B cell (primary cell): ENCODE data around the gene CDCA7. TPM values are rescaled to one million over a fixed set of nuclear protein-coding genes. Genes with fewer than 3 reads are reported as not detected.

Experiments used
- ATAC-seq: fragments of 200-7000 bp; cut with Tn5 transposase; one replicate; pipeline ENCODE4 v1.10.0; 2021; ENCODE audit warnings: low read depth, mild to moderate bottlenecking, moderate number of reproducible peaks, moderate library complexity
- CTCF ChIA-PET: fragments of 350-600 bp; sonication (Branson Sonifier 250); formaldehyde crosslinking; loops from one replicate; lab custom pipeline; 2021; ENCODE audit warnings: antibody characterized with exemption, inconsistent platforms; lab: Charles Lee
- POLR2A ChIA-PET: fragments of 350-600 bp; sonication (Branson Sonifier 250); formaldehyde crosslinking; loops from one replicate; lab custom pipeline; 2021; ENCODE audit warnings: antibody characterized with exemption; lab: Charles Lee
- DNase-seq: peaks from one replicate; pipeline ENCODE4 v3.0.0; 2013
- H2AFZ ChIP-seq: 2 replicates; pipeline ENCODE4 v1.6.1; 2012; ENCODE audit warnings: mild to moderate bottlenecking, low read depth, low read length; ENCODE audit not compliant: insufficient read depth, poor library complexity, severe bottlenecking
- H3K27ac ChIP-seq, 2 donors: 1 replicate in 1 of 2; 2 replicates in 1 of 2; pipeline ENCODE4 v1.5.1; 2012 to 2013; ENCODE audit warnings: low read length in 2 of 2, mild to moderate bottlenecking in 2 of 2, moderate library complexity in 1 of 2
- H3K27me3 ChIP-seq, 4 experiments: fragments of 200-600 bp in 1 of 4; sonication (generic) in 1 of 4; replicated peaks in 1 of 4; 1 replicate in 2 of 4; 2 replicates in 2 of 4; pipeline versions ENCODE4 v1.6.1 to v1.7.0; 2013 to 2016; ENCODE audit warnings: low read length in 3 of 4, mild to moderate bottlenecking in 2 of 4, mixed read lengths in 1 of 4, moderate library complexity in 1 of 4; ENCODE audit not compliant: insufficient read depth in 4 of 4, control insufficient read depth in 3 of 4; ENCODE audit errors: control extremely low read depth in 1 of 4
- H3K36me3 ChIP-seq, 2 experiments: replicated peaks in 1 of 2; 1 replicate in 1 of 2; 2 replicates in 1 of 2; pipeline versions ENCODE4 v1.6.1 to v1.7.1; 2013; ENCODE audit warnings: low read length in 1 of 2; ENCODE audit not compliant: insufficient read depth in 2 of 2, control insufficient read depth in 1 of 2; ENCODE audit errors: control extremely low read depth in 1 of 2, extremely low read depth in 1 of 2
- H3K4me1 ChIP-seq, 2 donors: fragments of 200-600 bp in 1 of 2; sonication (generic) in 1 of 2; 1 replicate in 1 of 2; 2 replicates in 1 of 2; pipeline versions ENCODE4 v1.5.1 to v1.6.1; 2013 to 2017; ENCODE audit warnings: low read length in 2 of 2; ENCODE audit not compliant: control insufficient read depth in 2 of 2, insufficient read depth in 2 of 2
- H3K4me2 ChIP-seq: replicated peaks from 2 replicates; pipeline ENCODE3; 2012; ENCODE audit warnings: mild to moderate bottlenecking, low read depth, low read length; ENCODE audit not compliant: poor library complexity, severe bottlenecking
- H3K4me3 ChIP-seq, 5 experiments: fragments of 200-600 bp in 1 of 5; sonication (generic) in 1 of 5; 1 replicate in 3 of 5; 2 replicates in 2 of 5; pipeline versions ENCODE4 v1.5.1 to v1.7.0; 2011 to 2016; ENCODE audit warnings: low read length in 4 of 5, mild to moderate bottlenecking in 4 of 5, low read depth in 2 of 5, control low read depth in 1 of 5, moderate library complexity in 1 of 5; ENCODE audit not compliant: insufficient read depth in 1 of 5; ENCODE audit errors: control extremely low read depth in 1 of 5, extremely low read depth in 1 of 5
- H3K79me2 ChIP-seq: fragments of 200-600 bp; sonication (generic); one replicate; pipeline ENCODE4 v1.6.0; 2016; ENCODE audit warnings: low read length; ENCODE audit not compliant: control insufficient read depth, insufficient read depth
- H3K9ac ChIP-seq: fragments of 200-600 bp; sonication (generic); 2 replicates; pipeline ENCODE4 v1.6.1; 2017; ENCODE audit warnings: mild to moderate bottlenecking, low read length, moderate library complexity
- H3K9me3 ChIP-seq, 3 donors: one replicate each; pipeline versions ENCODE4 v1.6.1 to v1.7.1; 2013; ENCODE audit warnings: low read length in 2 of 3; ENCODE audit not compliant: control insufficient read depth in 2 of 3, insufficient read depth in 1 of 3; ENCODE audit errors: control extremely low read depth in 1 of 3
- H4K20me1 ChIP-seq: 2 replicates; pipeline ENCODE4 v1.6.0; 2012; ENCODE audit warnings: mild to moderate bottlenecking, low read length; ENCODE audit not compliant: insufficient read depth, control insufficient read depth, poor library complexity, severe bottlenecking
- H3K27ac Mint-ChIP-seq: one replicate; pipeline ENCODE4 v1.8.0; 2021; ENCODE audit warnings: mixed read lengths
- H3K27me3 Mint-ChIP-seq: one replicate; pipeline ENCODE4 v1.8.0; 2021; ENCODE audit warnings: mixed read lengths
- H3K4me1 Mint-ChIP-seq: one replicate; pipeline ENCODE4 v1.8.0; 2021; ENCODE audit warnings: mixed read lengths
- H3K4me3 Mint-ChIP-seq: one replicate; pipeline ENCODE4 v1.8.0; 2021; ENCODE audit warnings: mixed read lengths
- H3K9me3 Mint-ChIP-seq: one replicate; pipeline ENCODE4 v1.8.0; 2022; ENCODE audit warnings: mixed read lengths; ENCODE audit not compliant: insufficient read depth
- CTCF ChIP-seq: fragments of 200-600 bp; IDR thresholded peaks from one replicate; pipeline ENCODE4 v1.8.0; 2022; ENCODE audit warnings: antibody characterized with exemption, mild to moderate bottlenecking
- EZH2 ChIP-seq: IDR thresholded peaks from 2 replicates; pipeline ENCODE4 v1.6.1; 2012; ENCODE audit warnings: borderline replicate concordance, low read depth, mild to moderate bottlenecking, moderate library complexity, low read length; ENCODE audit not compliant: insufficient read depth, poor library complexity, severe bottlenecking
- WGBS: methylation state at CpG from one replicate; pipeline ENCODE4 v1.1.5; 2013; ENCODE audit warnings: missing lambda C conversion rate; ENCODE audit not compliant: insufficient coverage; 5-methylcytosine and 5-hydroxymethylcytosine counted together
- intact Hi-C: fragments of 100-400 bp; cut with micrococcal nuclease; formaldehyde crosslinking; loops from one replicate; pipeline ENCODE4 v1.10.0; 2022
- polyA plus RNA-seq: library from polyadenylated mRNA; depleted of rRNA; stranded (reverse); fragments of >200 nt; gene quantifications from 2 replicates; pipeline ENCODE4 v1.2.3, GENCODE V29; 2012
- total RNA-seq, 2 donors: library from RNA; stranded (reverse); fragments of 120-200 nt in 1 of 2; gene quantifications; 1 replicate in 1 of 2; 2 replicates in 1 of 2; pipeline versions ENCODE4 v1.2.3 to v1.2.4, GENCODE V29; 2013 to 2022

Gene CDCA7
- total and polyA plus RNA-seq, 2 donors (not counting 1 experiment from before 2014, with no cell fraction given) = 2.4 to 3.2 TPM

GRCh38 chr2:173357346-173357745 lies 2.7 kb downstream of the CDCA7 start:
- peaks cover 3% of the 10 kb centered on the region for H3K79me2 ChIP-seq
- peaks cover 14 to 20% of the 10 kb centered on the region in 2 donors for H3K4me1 ChIP-seq
- H3K27ac ChIP-seq = no peak overlapping the region
- DNase-seq (no peak), ATAC-seq (no peak)
- Mint-ChIP-seq H3K27ac (no peak overlapping the region), H3K9me3 (no peaks in the 10 kb centered on the region), H3K27me3 (peaks cover 24% of the 10 kb centered on the region), H3K4me3 (no peak overlapping the region), H3K4me1 (peaks cover 29% of the 10 kb centered on the region)
- H3K4me2 ChIP-seq = no peak overlapping the region
- 100% methylated on average over 1 of the region's 3 CpGs for WGBS
- peaks cover 0 to 3% (median 0%) of the 10 kb centered on the region in 3 donors for H3K9me3 ChIP-seq
- H3K9ac ChIP-seq = no peak overlapping the region
- POLR2A ChIA-PET = no interaction called here
- H2AFZ ChIP-seq = no peak overlapping the region
- no peak overlapping the region for H3K4me3 ChIP-seq
- peaks cover 0 to 1% of the 10 kb centered on the region in 2 experiments for H3K36me3 ChIP-seq
- no peaks in the 10 kb centered on the region for H4K20me1 ChIP-seq
- intact Hi-C loops = no loop called here
- H3K27me3 ChIP-seq = peaks cover 0 to 36% (median 15%) of the 10 kb centered on the region in 4 experiments
- CTCF ChIA-PET = interaction anchor here (1.2 kb wide), 1 partner anchor 45 kb away, joined by 4 read pairs; no protein-coding TSS in a partner anchor
- TF ChIP-seq CTCF (no peak), EZH2 (no peak)

GRCh38 chr2:173358616-173359015 lies 3.9 kb downstream of the CDCA7 start:
- Histone ChIP-seq H3K27me3 (peaks cover 0 to 26% (median 10%) of the 10 kb centered on the region in 4 experiments), H3K4me2 (no peak overlapping the region), H3K9me3 (peaks cover 0 to 3% (median 0%) of the 10 kb centered on the region in 3 donors), H3K4me1 (peaks cover 14 to 20% of the 10 kb centered on the region in 2 donors), H3K4me3 (no peak overlapping the region), H3K27ac (no peak overlapping the region), H3K36me3 (peaks cover 0 to 1% of the 10 kb centered on the region in 2 experiments), H3K9ac (peak overlapping the region; percentile 9), H4K20me1 (no peaks in the 10 kb centered on the region), H2AFZ (no peak overlapping the region), H3K79me2 (peaks cover 3% of the 10 kb centered on the region)
- H3K27me3 Mint-ChIP-seq = peaks cover 18% of the 10 kb centered on the region
- H3K4me3 Mint-ChIP-seq = peak overlapping the region; percentile 1
- ChIA-PET POLR2A (interaction anchor here (0.5 kb wide), 1 partner anchor 605 kb away, joined by 5 read pairs; no protein-coding TSS in a partner anchor), CTCF (no interaction called here)
- WGBS = 87% methylated on average over 2 of the region's 5 CpGs
- ATAC-seq = no peak
- intact Hi-C loops = no loop called here
- peaks cover 29% of the 10 kb centered on the region for H3K4me1 Mint-ChIP-seq
- TF ChIP-seq EZH2 (no peak), CTCF (no peak)
- DNase-seq = no peak
- no peaks in the 10 kb centered on the region for H3K9me3 Mint-ChIP-seq
- no peak overlapping the region for H3K27ac Mint-ChIP-seq
